ENCODE results near the gene THBS1. TPM values are rescaled to one million over a fixed set of nuclear protein-coding genes. Genes with fewer than 3 reads are reported as not detected.

THBS1 gene
- total RNA-seq, 6 experiments from 2014 or later: 7,606 to 9,130 (median 7,816) TPM

GRCh38 chr15:39629371-39629770 lies 48.5 kb downstream of the THBS1 start:
- Mint-ChIP-seq H3K9me3 (no peaks in the 10 kb centered on the region), H3K27me3 (ENCODE audit: insufficient read depth) (peaks cover 2% of the 10 kb centered on the region), H3K36me3 (ENCODE audit: low read depth) (0 out of 2 replicates have a peak, but pooled peaks cover 10% of the 10 kb centered on the region), H3K27ac (peak overlapping the region; percentile 39), H3K4me1 (ENCODE audit: low read depth) (peaks cover 72% of the 10 kb centered on the region), H3K4me3 (no peak overlapping the region)
- no peak for TF ChIP-seq CTCF (IDR thresholded peaks at IDR 0.05)
- no peak for DNase-seq

- H3K27me3 Mint-ChIP-seq (ENCODE audit: insufficient read depth): peaks cover 2% of the 10 kb centered on the region
- TF ChIP-seq CTCF (IDR thresholded peaks at IDR 0.05): no peak
- no peaks in the 10 kb centered on the region for H3K9me3 Mint-ChIP-seq
- DNase-seq: no peak
- no peak overlapping the region; the same call in 1 of the 2 replicates for H3K27ac Mint-ChIP-seq
- peaks cover 67% of the 10 kb centered on the region for H3K4me1 Mint-ChIP-seq (ENCODE audit: low read depth)
- no peak overlapping the region for H3K4me3 Mint-ChIP-seq
- H3K36me3 Mint-ChIP-seq (ENCODE audit: low read depth): 0 out of 2 replicates have a peak, but pooled peaks cover 10% of the 10 kb centered on the region
Observed at GRCh38 chr15:39629906-39630305, 49.0 kb downstream of the THBS1 start.

GRCh38 chr15:39631357-39631756 lies 50.5 kb downstream of the THBS1 start:
- Mint-ChIP-seq H3K36me3 (ENCODE audit: low read depth) (0 out of 2 replicates have a peak, but pooled peaks cover 5% of the 10 kb centered on the region), H3K27me3 (ENCODE audit: insufficient read depth) (peaks cover 2% of the 10 kb centered on the region), H3K27ac (peak overlapping the region; percentile 32; the same call in 1 of the 2 replicates), H3K4me3 (no peak overlapping the region; the same call in 1 of the 2 replicates), H3K4me1 (ENCODE audit: low read depth) (peaks cover 52% of the 10 kb centered on the region), H3K9me3 (no peaks in the 10 kb centered on the region)
- no peak for TF ChIP-seq CTCF (IDR thresholded peaks at IDR 0.05)
- peak; percentile 38 for DNase-seq

GRCh38 chr15:39638041-39638440 lies 57.2 kb downstream of the THBS1 start:
- no peak for TF ChIP-seq CTCF (IDR thresholded peaks at IDR 0.05)
- Mint-ChIP-seq H3K27me3 (ENCODE audit: insufficient read depth) (peaks cover 2% of the 10 kb centered on the region), H3K4me3 (no peak overlapping the region), H3K27ac (no peak overlapping the region), H3K9me3 (no peaks in the 10 kb centered on the region), H3K4me1 (ENCODE audit: low read depth) (peaks cover 37% of the 10 kb centered on the region), H3K36me3 (ENCODE audit: low read depth) (no peaks in the 10 kb centered on the region)
- no peak for DNase-seq

- no peaks in the 10 kb centered on the region for H3K9me3 Mint-ChIP-seq
- H3K27me3 Mint-ChIP-seq (ENCODE audit: insufficient read depth): peaks cover 2% of the 10 kb centered on the region
- no peak overlapping the region for H3K27ac Mint-ChIP-seq
- DNase-seq: no peak
- H3K36me3 Mint-ChIP-seq (ENCODE audit: low read depth): no peaks in the 10 kb centered on the region
- peaks cover 47% of the 10 kb centered on the region for H3K4me1 Mint-ChIP-seq (ENCODE audit: low read depth)
- no peak overlapping the region for H3K4me3 Mint-ChIP-seq
- no peak for TF ChIP-seq CTCF (IDR thresholded peaks at IDR 0.05)
Observed at GRCh38 chr15:39639037-39639436, 58.2 kb downstream of the THBS1 start.

- DNase-seq: no peak
- H3K36me3 Mint-ChIP-seq (ENCODE audit: low read depth): no peaks in the 10 kb centered on the region
- H3K4me3 Mint-ChIP-seq: no peak overlapping the region
- no peaks in the 10 kb centered on the region; the same call in 1 of the 2 replicates for H3K27me3 Mint-ChIP-seq (ENCODE audit: insufficient read depth)
- TF ChIP-seq CTCF (IDR thresholded peaks at IDR 0.05): no peak
- H3K9me3 Mint-ChIP-seq: no peaks in the 10 kb centered on the region
- H3K4me1 Mint-ChIP-seq (ENCODE audit: low read depth): peaks cover 59% of the 10 kb centered on the region
- no peak overlapping the region for H3K27ac Mint-ChIP-seq
Observed at GRCh38 chr15:39640665-39641064, 59.8 kb downstream of the THBS1 start.

Measured in HFFc6 (cell line).